Activated gamma-delta T cell treated with Interleukin-2 at 50 U/mL for 16 hours (primary cell): ENCODE measurements around the gene DENND1B.
"Not testable (repeated sequence)": the region's sequence is repeated elsewhere in the genome, so short reads cannot be mapped to it uniquely, and the experiment has no call there.

ENCODE experiments used
- DNase-seq: peaks from one replicate; pipeline ENCODE4 v3.0.0-alpha.2; 2020

Gene DENND1B

GRCh38 chr1:197740992-197741391 is 34.3 kb downstream of the DENND1B start:
- no peak for DNase-seq

DNA sequence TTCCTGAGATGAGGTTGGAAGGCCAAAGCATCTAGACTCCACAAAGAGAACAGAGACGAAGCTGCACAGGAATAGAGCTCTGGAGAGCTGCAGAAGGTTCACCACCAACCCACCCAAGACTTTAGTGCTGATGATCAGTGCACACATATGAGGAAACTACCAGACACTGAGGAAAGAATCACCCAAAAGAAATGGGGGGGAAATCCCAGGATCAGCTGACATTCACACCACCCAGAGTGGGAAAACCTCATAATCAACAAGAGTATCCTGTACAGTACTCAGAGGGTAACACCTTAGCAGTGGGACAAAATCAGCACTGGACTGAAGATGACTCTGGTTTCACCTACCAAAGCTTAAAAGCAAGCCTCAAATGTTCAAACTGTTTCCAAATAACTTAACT is 36.4 kb downstream of the DENND1B start:
- DNase-seq: no peak

- DNase-seq: no peak
These were observed 37.4 kb downstream of the DENND1B start for GRCh38 chr1:197737916-197738315.

- no peak for DNase-seq
These were observed 38.6 kb downstream of the DENND1B start for GRCh38 chr1:197736685-197737084.

GRCh38 chr1:197735461-197735860 is 39.8 kb downstream of the DENND1B start:
- DNase-seq: no peak

DNA sequence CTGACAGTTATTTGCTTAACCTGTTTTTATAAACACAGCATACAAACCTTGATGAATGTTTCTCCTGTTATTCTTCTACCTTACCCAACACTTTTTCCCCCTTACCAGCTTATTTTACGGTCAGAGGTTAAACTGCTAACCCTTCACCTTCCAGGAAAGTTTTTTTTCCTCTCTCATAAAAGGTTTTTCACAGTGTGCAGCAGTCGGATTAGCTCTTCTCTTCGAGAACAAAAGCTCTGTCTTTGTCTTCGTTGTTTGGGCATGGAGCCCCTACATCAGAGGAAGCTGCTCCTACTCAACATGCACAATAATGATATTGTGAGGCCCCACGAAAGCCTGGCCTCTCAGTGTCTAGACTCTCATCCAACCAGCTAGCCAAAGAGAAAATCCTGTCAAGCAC is 42.0 kb downstream of the DENND1B start:
- no peak for DNase-seq

GRCh38 chr1:197732187-197732586 is 43.1 kb downstream of the DENND1B start:
- DNase-seq: no peak

DNA sequence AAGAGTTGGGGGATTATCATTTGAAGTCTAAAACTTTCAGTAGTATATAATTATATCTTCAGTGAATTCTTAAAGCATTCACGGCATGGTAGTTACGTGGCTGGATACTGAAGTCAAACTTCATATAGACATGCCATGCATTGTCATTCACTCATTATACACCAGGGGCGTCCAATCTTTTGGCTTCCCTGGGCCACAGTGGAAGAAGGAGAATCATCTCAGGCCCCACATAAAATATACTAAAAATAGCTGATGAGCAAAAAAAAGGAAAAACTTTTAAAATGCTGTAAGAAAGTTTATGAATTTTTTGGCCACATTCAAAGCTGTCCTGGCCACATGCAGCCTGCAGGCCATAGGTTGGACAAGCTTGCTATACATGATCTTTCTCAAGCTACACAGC is 43.8 kb downstream of the DENND1B start:
- no peak for DNase-seq

GRCh38 chr1:197725976-197726375 is 49.3 kb downstream of the DENND1B start:
- DNase-seq: no peak

GRCh38 chr1:197725044-197725443 is 50.2 kb downstream of the DENND1B start:
- no peak for DNase-seq

- no peak for DNase-seq
These were observed 59.5 kb downstream of the DENND1B start for GRCh38 chr1:197715806-197716205.

DNA sequence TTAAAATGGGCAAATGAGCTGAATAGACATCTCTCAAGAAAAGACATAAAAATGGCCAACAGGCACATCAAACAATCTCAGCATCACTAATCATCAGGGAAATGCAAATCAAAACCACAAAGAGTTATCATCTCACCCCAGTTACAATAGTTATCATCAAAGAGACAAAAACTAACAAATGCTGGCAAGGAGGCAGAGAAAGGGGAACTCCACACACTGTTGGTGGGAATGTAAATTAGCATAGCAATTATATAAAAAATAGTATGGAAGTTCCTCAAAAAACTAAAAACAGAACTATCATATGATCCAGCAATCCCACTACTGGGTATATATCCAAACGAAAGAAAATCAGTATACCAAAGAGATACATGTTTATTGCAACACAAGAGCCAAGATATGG is 68.7 kb downstream of the DENND1B start:
- DNase-seq: no peak

GRCh38 chr1:197705941-197706340 is 69.3 kb downstream of the DENND1B start:
- DNase-seq: no peak

DNA sequence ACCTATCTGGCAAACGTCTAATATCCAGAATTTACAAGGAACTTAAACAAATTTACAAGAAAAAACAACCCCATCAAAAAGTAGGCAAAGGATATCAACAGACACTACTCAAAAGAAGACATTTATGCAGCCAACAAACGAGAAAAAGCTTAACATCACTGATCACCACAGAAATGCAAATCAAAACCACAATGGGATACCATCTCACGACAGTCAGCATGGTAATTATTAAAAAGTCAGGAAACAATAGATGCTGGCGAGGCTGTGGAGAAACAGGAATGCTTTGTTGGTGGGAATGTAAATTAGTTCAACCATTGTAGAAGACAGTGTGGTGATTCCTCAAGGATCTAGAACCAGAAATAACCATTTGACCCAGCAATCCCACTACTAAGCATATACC is 74.6 kb downstream of the DENND1B start:
- not testable (repeated sequence) for DNase-seq

- no peak for DNase-seq
These were observed 78.9 kb downstream of the DENND1B start for GRCh38 chr1:197696372-197696771.

GRCh38 chr1:197695961-197696360 is 79.3 kb downstream of the DENND1B start:
- DNase-seq: no peak

GRCh38 chr1:197692965-197693364 is 82.3 kb downstream of the DENND1B start:
- DNase-seq: no peak

DNA sequence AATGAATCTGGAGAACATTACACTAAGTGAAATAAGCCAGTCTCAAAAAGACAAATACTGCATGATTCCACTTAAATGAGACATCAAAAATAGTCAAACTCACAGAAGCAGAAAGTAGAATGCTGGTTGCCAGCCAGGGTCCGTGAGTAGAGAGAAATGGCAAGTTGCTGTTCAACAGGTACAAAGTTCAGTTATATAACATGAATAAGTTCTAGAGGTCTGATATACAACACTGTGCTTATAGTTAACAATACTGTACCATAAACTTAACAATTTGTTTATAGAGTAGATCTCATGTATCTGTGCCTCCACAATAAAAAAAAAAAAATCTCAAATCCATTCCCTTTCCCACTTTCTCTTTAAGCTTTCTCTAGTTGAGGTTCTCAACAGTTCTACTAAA is 83.5 kb downstream of the DENND1B start:
- no peak for DNase-seq

- DNase-seq: no peak
These were observed 85.2 kb downstream of the DENND1B start for GRCh38 chr1:197690074-197690473.

- no peak for DNase-seq
These were observed 87.0 kb downstream of the DENND1B start for GRCh38 chr1:197688233-197688632.

DNA sequence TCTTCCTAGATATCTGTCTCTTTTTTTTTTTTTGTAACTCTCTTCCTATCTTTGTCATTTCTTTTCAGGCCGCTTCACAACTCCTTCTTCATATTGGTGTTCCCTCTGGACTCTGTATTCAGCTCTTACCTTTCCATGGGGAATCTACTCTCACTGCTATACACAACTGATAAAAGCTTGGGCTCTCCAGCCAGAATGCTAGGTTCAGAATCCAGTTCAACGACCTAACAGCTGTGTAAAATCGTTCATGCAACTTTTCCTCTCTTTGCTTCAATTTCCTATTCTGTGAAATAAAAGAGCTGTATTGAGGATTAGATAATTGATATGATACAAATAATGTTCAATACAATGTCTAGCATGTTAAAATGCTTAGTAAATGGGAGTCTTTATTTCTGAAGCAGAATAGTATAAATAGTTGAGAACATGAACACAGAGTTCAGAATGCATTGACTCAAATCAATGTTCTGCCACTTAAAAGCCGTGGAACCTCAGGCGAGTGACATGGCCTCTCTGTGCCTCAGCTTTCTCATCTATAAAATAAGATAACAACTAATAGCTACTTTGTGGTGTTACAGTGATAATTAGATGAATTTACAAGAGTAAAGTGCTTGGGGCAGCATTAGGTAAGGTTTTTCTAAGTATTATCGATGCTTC is 88.5 kb downstream of the DENND1B start:
- no peak for DNase-seq

GRCh38 chr1:197686231-197686630 is 89.0 kb downstream of the DENND1B start:
- no peak for DNase-seq

DNA sequence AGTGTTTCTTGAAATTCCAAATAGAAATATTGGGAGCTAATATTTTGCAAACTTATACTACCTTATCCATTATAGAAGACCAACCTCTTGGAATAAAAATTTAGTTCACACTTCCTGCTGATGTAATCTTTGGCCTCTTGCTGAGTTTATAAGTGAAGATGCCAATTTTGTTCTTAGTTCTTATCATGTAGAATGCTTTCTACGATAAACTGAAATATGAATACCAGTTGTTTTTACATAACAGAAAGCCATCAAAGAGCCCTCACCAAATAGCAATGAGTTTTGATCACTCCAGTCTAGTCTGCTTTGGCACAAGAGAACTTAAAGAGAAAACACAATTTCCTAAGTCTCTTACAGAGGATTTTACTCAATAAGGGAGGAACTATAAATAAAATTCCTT is 89.5 kb downstream of the DENND1B start:
- DNase-seq: no peak

DNA sequence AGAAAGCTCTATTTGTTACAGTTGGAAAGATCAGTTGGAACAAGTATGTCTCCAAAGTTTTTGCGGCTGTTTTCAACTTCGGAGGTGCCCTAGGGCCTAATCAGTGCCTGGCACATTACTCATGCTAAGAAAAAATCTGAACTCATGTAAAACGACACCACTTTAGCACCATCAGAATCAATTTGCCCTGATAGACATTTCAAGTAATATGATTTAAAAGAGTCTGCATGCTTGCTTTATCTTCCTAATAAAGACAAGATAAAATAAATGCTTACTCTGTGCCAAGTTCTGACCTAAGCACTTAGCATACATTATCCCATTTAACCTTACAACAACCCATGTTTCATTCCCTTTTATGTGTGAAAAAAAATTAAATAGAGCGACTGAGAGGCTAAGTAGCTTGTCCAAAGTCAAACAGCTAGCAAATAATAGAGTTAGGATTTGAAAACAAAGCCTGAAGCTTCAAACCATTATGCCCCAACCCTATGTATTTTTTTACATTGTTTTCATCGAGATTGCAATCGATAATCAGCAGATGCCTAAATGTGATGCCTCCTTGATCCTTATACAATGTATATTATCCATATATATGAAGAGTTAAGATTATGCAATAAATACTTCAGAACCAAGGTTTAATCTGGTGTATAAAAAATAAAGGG is 91.3 kb downstream of the DENND1B start:
- no peak for DNase-seq

GRCh38 chr1:197683280-197683679 is 92.0 kb downstream of the DENND1B start:
- DNase-seq: no peak
